Dermis lymphatic vessel endothelial cell (primary cell): ENCODE data around the gene SDF4. TPM values are rescaled to one million over a fixed set of nuclear protein-coding genes. Genes with fewer than 3 reads are reported as not detected.

Source experiments
- total RNA-seq: library from RNA; depleted of rRNA; stranded (reverse); fragments of >200 nt; gene quantifications from 2 replicates; pipeline ENCODE4 v1.2.1, GENCODE V29; 2014

The SDF4 gene, protein sequence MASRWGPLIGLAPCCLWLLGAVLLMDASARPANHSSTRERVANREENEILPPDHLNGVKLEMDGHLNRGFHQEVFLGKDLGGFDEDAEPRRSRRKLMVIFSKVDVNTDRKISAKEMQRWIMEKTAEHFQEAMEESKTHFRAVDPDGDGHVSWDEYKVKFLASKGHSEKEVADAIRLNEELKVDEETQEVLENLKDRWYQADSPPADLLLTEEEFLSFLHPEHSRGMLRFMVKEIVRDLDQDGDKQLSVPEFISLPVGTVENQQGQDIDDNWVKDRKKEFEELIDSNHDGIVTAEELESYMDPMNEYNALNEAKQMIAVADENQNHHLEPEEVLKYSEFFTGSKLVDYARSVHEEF
- total RNA-seq = 79.1 and 94.0 TPM in 2 replicates

DNA sequence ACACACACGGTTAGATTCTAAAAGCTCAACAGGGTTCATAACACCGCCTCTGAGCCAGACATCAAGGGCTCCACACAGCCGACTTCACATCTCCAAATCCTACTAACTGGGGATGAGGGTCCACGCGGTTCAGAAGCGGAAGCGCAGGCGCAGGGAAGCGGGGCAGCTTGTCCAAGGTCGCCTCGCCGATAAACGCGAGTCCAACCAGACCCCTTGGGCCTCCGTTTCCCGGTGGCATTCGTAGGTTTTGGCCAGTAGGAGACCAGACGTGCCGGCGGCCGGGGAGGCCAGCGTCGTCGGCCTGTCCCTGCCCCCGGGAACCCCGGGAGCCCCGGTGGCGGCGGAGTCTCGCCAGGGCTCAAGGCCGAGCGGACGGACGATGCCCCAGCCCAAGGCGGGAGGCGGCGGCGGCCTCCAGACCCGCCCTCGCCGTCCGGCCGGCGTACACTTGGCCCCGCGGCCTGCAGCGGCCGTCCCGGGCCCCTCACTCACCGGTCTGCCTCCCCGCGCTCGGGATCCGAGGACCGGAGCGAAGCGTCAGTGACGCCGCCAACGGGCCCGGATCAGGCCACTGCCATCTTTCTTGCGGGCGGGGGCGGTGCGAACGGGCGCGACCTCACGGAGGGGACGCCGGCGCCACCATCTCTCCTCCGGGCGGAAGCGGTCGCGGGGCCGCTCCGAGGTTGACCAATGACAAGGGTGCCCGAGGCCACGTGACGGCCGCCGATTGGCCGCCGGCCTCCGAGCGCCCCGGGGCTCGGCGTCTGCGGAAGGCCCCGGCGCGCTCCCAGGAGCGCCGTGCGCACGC, at the start of gene SDF4:
SDF4 (minus strand) TSS at position 602 of the 808 bp plus-strand sequence. CDS start 3,229 bp downstream, outside the sequence.

DNA sequence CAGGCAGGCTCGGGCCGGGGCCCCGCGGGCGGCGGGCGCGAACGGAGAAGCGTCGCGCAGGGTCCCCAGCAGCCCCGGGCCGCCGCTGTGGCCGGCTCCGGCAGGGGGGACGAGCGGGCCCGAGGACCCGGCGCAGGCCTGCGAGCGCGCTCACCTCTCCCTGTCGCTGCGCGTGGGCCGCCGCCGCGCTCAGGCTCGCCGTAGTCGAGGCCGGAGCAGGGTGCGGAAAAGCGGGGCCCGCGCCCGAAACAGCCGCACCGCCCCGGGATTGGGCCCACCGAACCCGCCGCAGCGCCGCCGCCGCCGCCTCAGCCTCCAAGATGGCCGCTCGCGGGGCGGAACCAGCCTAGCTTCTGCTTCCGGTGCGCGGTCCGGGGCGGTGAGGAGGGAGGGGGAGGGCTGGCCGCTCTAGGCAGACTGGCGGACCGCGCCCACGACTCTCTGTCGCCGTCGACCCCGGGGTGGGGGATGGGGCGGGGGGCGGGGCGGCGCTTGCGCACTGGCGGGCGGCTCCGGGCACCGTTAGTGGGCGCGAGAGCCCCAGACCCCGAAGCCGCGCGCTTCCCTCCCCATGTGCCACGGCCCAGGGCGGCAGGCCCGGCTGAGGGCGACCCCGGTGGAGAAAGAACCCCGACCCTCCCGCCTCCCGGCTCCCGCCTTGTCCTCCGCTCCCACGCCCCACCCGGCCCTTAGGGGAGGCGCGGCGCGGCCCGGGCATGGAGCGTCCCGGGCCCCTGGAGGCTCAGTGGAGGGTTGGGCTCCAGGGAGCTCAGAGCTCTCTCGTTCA, 41.9 kb upstream of the SDF4 start, which contains the start of gene UBE2J2:
UBE2J2 (minus strand) TSS at position 343 of the 787 bp plus-strand sequence. CDS start 5,862 bp downstream, outside the sequence.

DNA sequence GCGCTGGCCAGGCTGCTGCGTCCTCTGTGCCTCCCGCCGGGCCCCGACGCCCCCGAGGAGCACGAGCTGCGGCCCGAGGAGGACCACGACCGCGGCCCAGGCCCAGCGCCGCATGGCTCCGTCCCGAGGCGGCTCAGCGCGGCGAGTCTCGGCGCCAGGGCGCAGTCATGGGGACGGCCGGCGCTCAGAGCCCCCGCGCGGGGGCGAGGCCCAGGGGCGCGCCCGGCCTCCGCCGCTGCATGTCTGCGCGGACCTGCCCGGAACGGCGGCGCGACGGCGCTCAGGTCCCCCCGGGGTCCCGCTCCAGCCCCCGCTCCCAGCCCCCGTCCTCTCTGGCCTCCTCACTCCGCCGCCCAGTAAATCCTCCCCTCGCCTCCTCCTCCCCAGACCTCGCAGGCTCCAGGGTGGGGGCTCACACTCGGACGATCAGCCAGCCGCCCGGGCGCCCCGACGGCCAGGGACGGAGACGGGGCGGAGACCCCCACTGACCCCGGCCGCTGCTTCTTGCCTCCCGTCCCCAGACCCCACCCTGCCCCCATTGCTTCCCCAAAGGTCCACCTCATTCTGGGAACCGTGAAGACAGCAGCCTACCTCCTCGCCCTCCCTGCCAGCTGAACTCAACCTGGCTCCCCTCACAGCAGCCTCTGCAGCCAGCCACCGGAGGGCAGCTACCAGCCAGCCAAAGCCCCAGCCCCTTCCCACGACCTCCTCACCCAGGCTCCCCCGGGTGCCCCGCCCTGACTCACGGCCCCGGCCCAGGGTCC, 15.0 kb upstream of the SDF4 start, which contains the start of gene C1QTNF12:
C1QTNF12 (minus strand) TSS at position 146 of the 764 bp plus-strand sequence; CDS start at position 114, 32 bp downstream.

DNA sequence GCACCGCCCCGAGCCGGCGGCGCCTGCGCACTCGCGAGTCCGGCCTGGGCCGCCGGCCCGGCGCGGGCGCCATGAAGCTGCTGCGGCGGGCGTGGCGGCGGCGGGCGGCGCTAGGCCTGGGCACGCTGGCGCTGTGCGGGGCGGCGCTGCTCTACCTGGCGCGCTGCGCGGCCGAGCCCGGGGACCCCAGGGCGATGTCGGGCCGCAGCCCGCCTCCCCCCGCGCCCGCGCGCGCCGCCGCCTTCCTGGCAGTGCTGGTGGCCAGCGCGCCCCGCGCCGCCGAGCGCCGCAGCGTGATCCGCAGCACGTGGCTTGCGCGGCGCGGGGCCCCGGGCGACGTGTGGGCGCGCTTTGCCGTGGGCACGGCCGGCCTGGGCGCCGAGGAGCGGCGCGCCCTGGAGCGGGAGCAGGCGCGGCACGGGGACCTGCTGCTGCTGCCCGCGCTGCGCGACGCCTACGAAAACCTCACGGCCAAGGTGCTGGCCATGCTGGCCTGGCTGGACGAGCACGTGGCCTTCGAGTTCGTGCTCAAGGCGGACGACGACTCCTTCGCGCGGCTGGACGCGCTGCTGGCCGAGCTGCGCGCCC, 501 bp upstream of the SDF4 start, which contains the start of gene B3GALT6:
B3GALT6 (plus strand) TSS at position 30 of the 588 bp plus-strand sequence; CDS start at position 72, 42 bp downstream.

DNA sequence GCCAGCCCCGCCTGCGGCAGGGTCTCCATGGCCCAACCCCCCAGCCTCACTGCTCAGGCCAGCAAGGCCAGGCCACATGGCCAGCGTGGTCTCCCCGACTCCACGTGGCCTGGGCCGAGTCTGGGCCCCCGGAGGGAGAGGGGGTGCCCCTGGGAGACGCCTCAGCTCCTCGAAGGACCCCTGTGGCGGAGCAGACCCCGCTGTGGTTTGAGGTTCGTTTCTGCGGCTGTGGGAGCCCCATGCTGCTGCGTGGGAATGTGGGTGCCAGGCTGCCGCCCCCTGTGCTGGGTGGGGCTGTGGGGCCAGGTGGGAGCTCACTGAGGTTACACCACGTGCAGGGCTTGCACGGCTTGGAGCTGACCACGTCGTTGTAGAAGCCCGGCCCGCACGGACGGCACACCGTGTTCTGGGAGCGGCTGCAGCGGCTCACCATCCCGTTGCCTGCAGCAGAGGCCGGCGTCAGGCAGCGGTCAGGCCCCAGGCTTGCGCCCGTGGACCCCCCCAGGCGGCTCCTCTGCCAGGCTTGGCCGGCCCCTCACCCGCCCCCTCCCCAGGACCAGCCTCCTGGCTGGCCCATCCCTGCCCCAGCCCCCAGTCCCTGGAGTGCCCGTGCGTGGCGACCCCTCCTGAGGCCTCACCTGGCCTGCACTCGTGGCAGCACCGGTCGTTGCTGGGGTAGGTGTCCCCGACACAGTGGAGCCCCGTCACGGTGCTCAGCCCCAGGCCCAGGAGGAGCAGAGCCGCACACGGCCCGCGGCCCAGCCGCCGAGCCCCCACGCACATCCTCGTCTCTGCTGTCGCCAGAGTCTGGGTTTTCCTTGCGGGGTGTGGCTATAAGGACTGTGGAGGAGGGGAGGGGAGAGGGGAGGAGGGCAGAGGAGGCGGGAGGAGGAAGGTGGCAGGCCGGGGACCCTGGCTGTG, 18.2 kb downstream of the SDF4 start, which contains the start of gene TNFRSF4:
TNFRSF4 (minus strand) TSS at position 809 of the 921 bp plus-strand sequence; CDS start at position 783, 26 bp downstream.

DNA sequence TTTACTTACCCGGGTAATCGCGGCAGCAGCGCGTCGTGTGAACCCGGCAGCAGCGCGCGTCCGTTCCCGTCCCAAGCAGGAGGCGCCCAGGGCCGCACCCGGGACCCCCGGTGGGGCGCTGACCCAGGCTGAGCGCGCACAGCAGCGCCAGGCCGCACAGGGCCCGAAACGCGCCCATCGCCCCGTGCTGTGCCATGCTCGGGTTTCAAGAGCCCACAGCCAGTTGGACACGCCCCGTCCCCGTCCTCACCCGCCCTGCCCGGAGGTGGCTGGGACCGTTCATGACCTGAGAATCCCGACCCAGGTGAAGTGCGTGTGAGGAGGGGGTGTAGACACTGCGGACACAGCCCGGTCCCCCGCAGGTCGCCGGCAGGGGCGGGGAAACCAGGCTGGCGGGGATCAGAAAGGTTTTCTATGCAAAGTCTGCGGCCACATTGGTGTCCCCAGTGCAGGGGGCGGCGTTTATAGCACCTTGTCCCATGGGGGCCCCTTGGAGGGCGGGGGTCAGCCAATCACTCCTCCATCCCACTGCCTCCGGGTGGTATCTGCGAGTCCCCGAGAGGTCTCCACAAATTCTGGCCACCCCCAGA, 25.3 kb downstream of the SDF4 start, which contains the start of gene TNFRSF18:
TNFRSF18 (minus strand) TSS at position 217 of the 590 bp plus-strand sequence; CDS start at position 196, 21 bp downstream.

DNA sequence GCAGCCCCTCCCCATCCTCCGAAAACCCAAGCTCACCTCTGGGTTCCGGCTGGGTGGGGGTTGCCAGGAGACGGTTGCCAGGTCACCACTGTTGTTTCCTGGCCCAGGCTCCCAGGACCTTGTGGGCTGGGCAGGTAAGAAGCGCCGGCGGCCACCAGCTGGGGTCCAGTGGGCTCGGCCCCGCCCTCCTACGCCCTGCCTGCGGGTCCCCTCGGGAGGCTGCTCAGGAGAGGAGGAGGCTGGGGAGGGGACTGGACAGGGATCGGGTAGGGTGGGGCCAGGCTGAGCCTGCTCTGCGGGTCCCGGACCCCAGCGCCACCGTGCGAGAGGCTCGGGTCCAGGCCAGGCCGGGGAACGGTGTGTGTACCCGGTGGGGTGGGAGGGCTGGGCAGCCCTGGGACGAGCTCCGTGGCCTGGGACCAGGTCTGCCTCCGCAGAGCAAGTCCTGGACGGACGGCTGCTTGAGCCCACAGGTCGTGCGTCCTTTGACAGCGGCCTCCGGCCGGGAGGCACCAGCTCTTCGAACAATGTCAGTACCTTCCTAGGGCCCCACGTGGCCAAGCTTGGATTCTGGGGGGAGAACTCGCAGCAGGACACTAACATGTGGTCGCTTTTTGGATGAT, 57.9 kb downstream of the SDF4 start, which contains the start of gene TTLL10:
TTLL10 (plus strand) TSS at position 88 of the 623 bp plus-strand sequence. CDS start 5,336 bp downstream, outside the sequence.

Other genes with a start within 250 kb of the SDF4 start
- gene PERM1, start 249.9 kb downstream of the SDF4 start, total RNA-seq = not detected in 2 replicates
- gene HES4, start 231.9 kb downstream of the SDF4 start, total RNA-seq = 23.6 and 33.8 TPM in 2 replicates
- 48.2 and 108 TPM in 2 replicates for gene ISG15, start 218.5 kb downstream of the SDF4 start, total RNA-seq
- 41.8 and 48.9 TPM in 2 replicates for gene AGRN, start 211.9 kb downstream of the SDF4 start, total RNA-seq
- not detected in 2 replicates for gene RNF223, start 157.7 kb downstream of the SDF4 start, total RNA-seq
- 4.7 and 6.1 TPM in 2 replicates for gene C1orf159, start 115.9 kb downstream of the SDF4 start, total RNA-seq
- gene TTLL10, start 58.1 kb downstream of the SDF4 start, total RNA-seq = not detected in 2 replicates
- 0.11 TPM in 1 of 2 replicates, not detected in the other for gene TNFRSF18, start 25.4 kb downstream of the SDF4 start, total RNA-seq
- 1.2 and 1.7 TPM in 2 replicates for gene TNFRSF4, start 17.8 kb downstream of the SDF4 start, total RNA-seq
- gene B3GALT6, start 236 bp upstream of the SDF4 start, total RNA-seq = 21.3 and 23.4 TPM in 2 replicates
- gene C1QTNF12, start 14.7 kb upstream of the SDF4 start, total RNA-seq = 0.09 and 0.22 TPM in 2 replicates
- gene UBE2J2, start 41.9 kb upstream of the SDF4 start, total RNA-seq = 27.4 and 32.7 TPM in 2 replicates
- gene SCNN1D, start 48.4 kb upstream of the SDF4 start, total RNA-seq = 0.22 and 0.26 TPM in 2 replicates
- 14.3 and 14.4 TPM in 2 replicates for gene ACAP3, start 75.9 kb upstream of the SDF4 start, total RNA-seq
- 7.3 and 8.6 TPM in 2 replicates for gene PUSL1, start 76.6 kb upstream of the SDF4 start, total RNA-seq
- 51.3 and 52.0 TPM in 2 replicates for gene INTS11, start 92.7 kb upstream of the SDF4 start, total RNA-seq
- 11.7 and 14.0 TPM in 2 replicates for gene CPTP, start 92.8 kb upstream of the SDF4 start, total RNA-seq
- gene TAS1R3, start 99.3 kb upstream of the SDF4 start, total RNA-seq = 0.09 and 0.11 TPM in 2 replicates
- gene DVL1, start 117.4 kb upstream of the SDF4 start, total RNA-seq = 31.0 and 35.3 TPM in 2 replicates
- gene MXRA8, start 126.6 kb upstream of the SDF4 start, total RNA-seq = 0.09 and 0.98 TPM in 2 replicates
- 67.6 and 68.1 TPM in 2 replicates for gene AURKAIP1, start 143.2 kb upstream of the SDF4 start, total RNA-seq
- gene CCNL2, start 167.3 kb upstream of the SDF4 start, total RNA-seq = 68.4 and 96.8 TPM in 2 replicates
- gene MRPL20, start 175.3 kb upstream of the SDF4 start, total RNA-seq = 86.6 and 91.1 TPM in 2 replicates
- 0.11 and 0.34 TPM in 2 replicates for gene ANKRD65, start 189.3 kb upstream of the SDF4 start, total RNA-seq
- gene VWA1, start 203.7 kb upstream of the SDF4 start, total RNA-seq = 4.2 and 13.1 TPM in 2 replicates
- 0.11 and 0.52 TPM in 2 replicates for gene ATAD3C, start 217.7 kb upstream of the SDF4 start, total RNA-seq
- 12.4 and 20.0 TPM in 2 replicates for gene ATAD3B, start 239.8 kb upstream of the SDF4 start, total RNA-seq